GM12878 (cell line): ENCODE results near the gene POR. TPM values are rescaled to one million over a fixed set of nuclear protein-coding genes. Genes with fewer than 3 reads are reported as not detected.

Experiments used
- ATAC-seq: fragments of 200-7000 bp; cut with Tn5 transposase; 3 replicates; pipeline ENCODE4 v1.9.1; 2020; ENCODE audit warnings: mild to moderate bottlenecking, moderate library complexity
- BruUV-seq: library from RNA; stranded (reverse); fragments of 400-500 nt; replicated peaks from 2 replicates; lab custom pipeline; 2021; lab: Mats Ljungman, UMichigan
- CTCF ChIA-PET: fragments of 300-600 bp; sonication (Branson Sonifier 250); formaldehyde crosslinking; extraction: SDS; loops from one replicate; lab custom pipeline; 2021; ENCODE audit warnings: inconsistent platforms; lab: Yijun Ruan, JAX
- POLR2A ChIA-PET: fragments of 350-600 bp; formaldehyde crosslinking; extraction: SDS; loops from one replicate; lab custom pipeline; 2021; ENCODE audit warnings: inconsistent platforms; lab: Charles Lee
- RAD21 ChIA-PET: fragments of 300-600 bp; sonication (Branson Sonifier 250); formaldehyde crosslinking; loops from one replicate; lab custom pipeline; 2023; ENCODE audit warnings: antibody characterized with exemption; ENCODE audit not compliant: unreplicated experiment; lab: Charles Lee
- SMC1A ChIA-PET: fragments of 300-600 bp; sonication (Branson Sonifier 250); formaldehyde crosslinking; loops from one replicate; lab custom pipeline; 2023; ENCODE audit not compliant: unreplicated experiment, uncharacterized antibody; lab: Charles Lee
- DNase-seq: peaks from one replicate; pipeline ENCODE4 v3.0.0-alpha.2; 2011; ENCODE audit warnings: low read depth, low spot score
- FAIRE-seq: peaks from 3 replicates; lab custom pipeline; 2011; peaks lifted over from hg19 to GRCh38; lab: Jason Lieb, UNC
- H2AFZ ChIP-seq: 2 replicates; pipeline ENCODE4 v1.6.0; 2011; ENCODE audit warnings: low read depth, low read length, control low read depth; ENCODE audit not compliant: control insufficient read depth
- H3K27ac ChIP-seq: 2 replicates; pipeline ENCODE4 v1.5.1; 2011; ENCODE audit warnings: control low read depth; ENCODE audit not compliant: control insufficient read depth, insufficient read depth
- H3K27me3 ChIP-seq, 2 experiments: replicated peaks in 1 of 2; 2 replicates each; pipeline versions ENCODE4 v1.6.0 to v1.6.1; 2011; ENCODE audit warnings: low read length in 1 of 2; ENCODE audit not compliant: control insufficient read depth in 2 of 2, insufficient read depth in 2 of 2
- H3K36me3 ChIP-seq, 2 experiments: 2 replicates each; pipeline ENCODE4 v1.5.1; 2011; ENCODE audit warnings: low read length in 1 of 2; ENCODE audit not compliant: control insufficient read depth in 2 of 2, insufficient read depth in 2 of 2
- H3K4me1 ChIP-seq: 2 replicates; pipeline ENCODE4 v1.6.1; 2011; ENCODE audit warnings: mild to moderate bottlenecking, low read length, moderate library complexity, mixed read lengths; ENCODE audit not compliant: control insufficient read depth, insufficient read depth
- H3K4me2 ChIP-seq: 2 replicates; pipeline ENCODE4 v1.6.0; 2011; ENCODE audit warnings: control low read depth; ENCODE audit not compliant: control insufficient read depth, insufficient read depth
- H3K4me3 ChIP-seq: fragments of 200-600 bp; sonication (generic); 2 replicates; pipeline ENCODE4 v1.5.1; 2016
- H3K79me2 ChIP-seq: 2 replicates; pipeline ENCODE4 v1.6.0; 2011; ENCODE audit warnings: low read length; ENCODE audit not compliant: control insufficient read depth, insufficient read depth
- H3K9ac ChIP-seq: 2 replicates; pipeline ENCODE4 v1.8.0; 2011; ENCODE audit warnings: low read length, control low read depth, mixed read lengths; ENCODE audit not compliant: control insufficient read depth, insufficient read depth
- H3K9me3 ChIP-seq: replicated peaks from 3 replicates; pipeline ENCODE4 v1.5.1; 2011; ENCODE audit warnings: mild to moderate bottlenecking, low read length; ENCODE audit not compliant: control insufficient read depth, insufficient read depth
- H4K20me1 ChIP-seq: 2 replicates; pipeline ENCODE4 v1.6.0; 2011; ENCODE audit not compliant: control insufficient read depth, insufficient read depth
- RAD21 ChIP-seq: IDR thresholded peaks from 2 replicates; pipeline ENCODE4 v1.6.1; 2011; ENCODE audit warnings: mild to moderate bottlenecking, low read depth, low read length, moderate library complexity; ENCODE audit not compliant: insufficient read depth
- WGBS: methylation state at CpG from one replicate; pipeline ENCODE4 v1.1.6; 2016; ENCODE audit warnings: low lambda C conversion rate; ENCODE audit not compliant: insufficient replicate concordance, insufficient coverage; ENCODE audit errors: missing lambda C conversion rate; 5-methylcytosine and 5-hydroxymethylcytosine counted together
- in situ Hi-C: fragments of 300-500 bp; cut with MboI; formaldehyde crosslinking; loops from 9 replicates; pipeline ENCODE4 v1.14.3; 2018; ENCODE audit warnings: mixed read lengths
- intact Hi-C: fragments of 100-400 bp; cut with micrococcal nuclease; formaldehyde crosslinking; loops from one replicate; pipeline ENCODE4 v1.14.2; 2022; ENCODE audit not compliant: unreplicated experiment
- polyA plus RNA-seq, 11 experiments: library from polyadenylated mRNA; depleted of rRNA in 4 of 11; unstranded in 6 of 11; stranded (reverse) in 5 of 11; fragments of >200 nt; fragmentation: Nextera tagmentation in 4 of 11; fragmentation: Illumina TruSeq in 1 of 11; extraction: Ambion mirVana in 4 of 11; extraction: Trizol in 1 of 11; gene quantifications; 1 replicate in 1 of 11; 2 replicates in 10 of 11; pipeline versions ENCODE4 v1.2.1 to v1.2.3, GENCODE V29; 2011 to 2016; ENCODE audit warnings: inconsistent platforms in 2 of 11, missing spikeins in 2 of 11, low read depth in 1 of 11
- total RNA-seq, 4 experiments: library from RNA; depleted of rRNA in 3 of 4; stranded (reverse); fragments of >200 nt in 3 of 4; fragmentation: Illumina TruSeq in 1 of 4; extraction: Trizol in 1 of 4; gene quantifications; 2 replicates each; pipeline versions ENCODE4 v1.2.1 to v1.2.3, GENCODE V29; 2013 to 2021
- TF ChIP-seq, protein P1 (sequence below): IDR thresholded peaks from 2 replicates; pipeline ENCODE4 v1.6.1; 2012; ENCODE audit warnings: mild to moderate bottlenecking, low read depth, low read length

POR gene
- total and polyA plus RNA-seq, 10 of the 15 experiments (the other 5 are each of a cell fraction or from before 2014, with no cell fraction given), result 2.2 to 75.8 (median 35.9) TPM

DNA sequence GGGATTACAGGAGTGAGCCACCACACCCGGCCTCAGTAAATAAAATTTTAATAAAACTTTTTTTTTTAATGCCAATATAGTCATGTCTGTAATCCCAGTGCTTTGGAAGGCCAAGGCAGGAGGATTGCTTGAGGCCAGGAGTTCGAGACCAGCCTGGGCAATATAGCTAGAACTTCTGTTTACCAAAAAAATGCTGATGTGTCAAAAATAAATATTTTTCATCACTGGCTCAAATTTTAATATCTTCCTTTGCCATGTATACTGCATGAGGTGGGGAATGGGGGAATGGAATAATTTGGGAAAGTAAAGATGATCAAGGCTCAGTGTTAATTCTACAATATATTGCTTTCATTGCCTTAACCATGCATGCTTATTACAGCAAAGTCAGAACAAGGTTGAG is 46.8 kb upstream of the POR start (continued):
- TF ChIP-seq, protein P1, sequence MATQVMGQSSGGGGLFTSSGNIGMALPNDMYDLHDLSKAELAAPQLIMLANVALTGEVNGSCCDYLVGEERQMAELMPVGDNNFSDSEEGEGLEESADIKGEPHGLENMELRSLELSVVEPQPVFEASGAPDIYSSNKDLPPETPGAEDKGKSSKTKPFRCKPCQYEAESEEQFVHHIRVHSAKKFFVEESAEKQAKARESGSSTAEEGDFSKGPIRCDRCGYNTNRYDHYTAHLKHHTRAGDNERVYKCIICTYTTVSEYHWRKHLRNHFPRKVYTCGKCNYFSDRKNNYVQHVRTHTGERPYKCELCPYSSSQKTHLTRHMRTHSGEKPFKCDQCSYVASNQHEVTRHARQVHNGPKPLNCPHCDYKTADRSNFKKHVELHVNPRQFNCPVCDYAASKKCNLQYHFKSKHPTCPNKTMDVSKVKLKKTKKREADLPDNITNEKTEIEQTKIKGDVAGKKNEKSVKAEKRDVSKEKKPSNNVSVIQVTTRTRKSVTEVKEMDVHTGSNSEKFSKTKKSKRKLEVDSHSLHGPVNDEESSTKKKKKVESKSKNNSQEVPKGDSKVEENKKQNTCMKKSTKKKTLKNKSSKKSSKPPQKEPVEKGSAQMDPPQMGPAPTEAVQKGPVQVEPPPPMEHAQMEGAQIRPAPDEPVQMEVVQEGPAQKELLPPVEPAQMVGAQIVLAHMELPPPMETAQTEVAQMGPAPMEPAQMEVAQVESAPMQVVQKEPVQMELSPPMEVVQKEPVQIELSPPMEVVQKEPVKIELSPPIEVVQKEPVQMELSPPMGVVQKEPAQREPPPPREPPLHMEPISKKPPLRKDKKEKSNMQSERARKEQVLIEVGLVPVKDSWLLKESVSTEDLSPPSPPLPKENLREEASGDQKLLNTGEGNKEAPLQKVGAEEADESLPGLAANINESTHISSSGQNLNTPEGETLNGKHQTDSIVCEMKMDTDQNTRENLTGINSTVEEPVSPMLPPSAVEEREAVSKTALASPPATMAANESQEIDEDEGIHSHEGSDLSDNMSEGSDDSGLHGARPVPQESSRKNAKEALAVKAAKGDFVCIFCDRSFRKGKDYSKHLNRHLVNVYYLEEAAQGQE, result no peak

DNA sequence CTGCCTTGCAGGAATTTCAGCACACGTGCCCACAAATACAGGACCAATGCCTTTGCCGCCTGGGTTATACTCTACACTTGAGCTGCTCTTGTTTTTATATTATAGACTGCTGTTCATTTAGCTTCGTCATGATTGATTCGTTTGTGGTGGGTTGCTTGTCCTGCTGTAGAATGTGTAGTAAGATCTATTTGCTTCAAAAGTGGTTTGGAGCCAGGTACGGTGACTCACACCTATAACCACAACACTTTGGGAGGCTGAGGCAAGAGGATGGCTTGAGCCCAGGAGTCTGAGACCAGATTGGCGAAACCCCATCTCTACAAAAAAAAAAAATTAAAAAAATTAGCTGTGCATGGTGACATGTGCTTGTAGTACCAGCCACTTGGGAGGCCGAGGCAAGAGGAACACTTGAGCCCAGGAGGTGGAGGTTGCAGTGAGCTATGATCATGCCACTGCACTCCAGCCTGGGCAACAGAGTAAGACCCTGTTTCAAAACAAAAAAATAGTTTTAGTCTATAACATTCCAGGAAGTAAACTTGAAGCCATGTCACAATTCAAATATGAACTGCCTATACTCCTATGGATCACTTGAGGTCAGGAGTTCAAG is 45.1 kb upstream of the POR start:
- FAIRE-seq (no peak), ATAC-seq (no peak), DNase-seq (no peak)
- Histone ChIP-seq H3K36me3 (no peaks in the 10 kb centered on the region), H3K4me3 (no peak overlapping the region), H3K27me3 (no peaks in the 10 kb centered on the region), H3K79me2 (no peaks in the 10 kb centered on the region), H2AFZ (no peak overlapping the region), H3K4me1 (no peaks in the 10 kb centered on the region), H3K4me2 (no peak overlapping the region)
- ChIA-PET SMC1A (interaction anchor here (0.7 to 3.1 kb wide), 7 partner anchors 9 to 1817 kb away, joined by 3 to 31 read pairs (median 3); partner anchors contain the start of gene RHBDD2), POLR2A (interaction anchor here (1.2 kb wide), 1 partner anchor 150 kb away, joined by 3 read pairs; no protein-coding TSS in a partner anchor), CTCF (interaction anchor here (0.6 to 10.9 kb wide), 3 partner anchors 151 to 218 kb away, joined by 3 to 247 read pairs (median 3); no protein-coding TSS in a partner anchor)
- intact Hi-C loops, result no loop called here
- no peak for TF ChIP-seq RAD21
- TF ChIP-seq, all 136 proteins: peak for 0
- 45% methylated on average over 7 of the region's 7 CpGs for WGBS
- Histone ChIP-seq H4K20me1 (no peaks in the 10 kb centered on the region), H3K9me3 (no peaks in the 10 kb centered on the region), H3K9ac (no peak overlapping the region), H3K27ac (no peak overlapping the region)
- no TSS peak for BruUV-seq
- in situ Hi-C loops, result loop anchor here (5.0 kb wide), 1 partner anchor 152 kb away; no protein-coding TSS in a partner anchor
- RAD21 ChIA-PET, result interaction anchor here (3.6 kb wide), 1 partner anchor 150 kb away, joined by 27 read pairs; no protein-coding TSS in a partner anchor
